ENCODE data around the gene DDX10. TPM values are rescaled to one million over a fixed set of nuclear protein-coding genes. Genes with fewer than 3 reads are reported as not detected.

Gene DDX10
- total RNA-seq, 1 experiment from 2014 or later: 78.3 TPM

- H3K36me3 Mint-ChIP-seq (ENCODE audit: insufficient read depth, unreplicated experiment): no peaks in the 10 kb centered on the region
- Histone ChIP-seq H3K4me1 (no peaks in the 10 kb centered on the region), H3K9me3 (no peaks in the 10 kb centered on the region), H3K27me3 (replicated peaks; ENCODE audit: control insufficient read depth, insufficient read depth, low read length) (no peaks in the 10 kb centered on the region), H3K36me3 (ENCODE audit: control insufficient read depth, insufficient read depth, low read length) (no peaks in the 10 kb centered on the region), H3K4me3 (ENCODE audit: low read depth, low read length) (no peak overlapping the region)
- no peak overlapping the region for H3K27ac Mint-ChIP-seq (ENCODE audit: unreplicated experiment)
- CTCF ChIA-PET: no interaction called here
- DNase-seq: no peak
- no TSS peak for BruUV-seq (replicated peaks)
- TF ChIP-seq CTCF (IDR thresholded peaks at IDR 0.05; ENCODE audit: insufficient read depth in 1 of 2, low read depth in 1 of 2, low read length in 1 of 2, severe bottlenecking in 1 of 2, unreplicated experiment in 1 of 2): no peak
- no peaks in the 10 kb centered on the region for H3K9me3 Mint-ChIP-seq (ENCODE audit: unreplicated experiment)
- intact Hi-C loops (cut with micrococcal nuclease; ENCODE audit: unreplicated experiment): no loop called here
- peaks cover 11% of the 10 kb centered on the region for H3K27me3 Mint-ChIP-seq (ENCODE audit: insufficient read depth, unreplicated experiment)
- POLR2A ChIA-PET: no interaction called here
- H3K4me3 Mint-ChIP-seq (ENCODE audit: unreplicated experiment): no peak overlapping the region
- H3K4me1 Mint-ChIP-seq (ENCODE audit: low read depth, unreplicated experiment): no peaks in the 10 kb centered on the region
Measured at GRCh38 chr11:108985945-108986279, 321.0 kb downstream of the DDX10 start.

Other genes with a start within 250 kb of the DDX10 start
- 0.86 and 1.0 TPM in 2 replicates for gene C11orf65, start 197.5 kb upstream of the DDX10 start, total RNA-seq (2022)
- 87.2 and 87.5 TPM in 2 replicates for gene POGLUT3, start 166.7 kb upstream of the DDX10 start, total RNA-seq (2022)
- gene EXPH5, start 71.3 kb upstream of the DDX10 start, total RNA-seq (2022): 15.3 and 18.1 TPM in 2 replicates

Data from Caco-2 (cell line).